ENCODE measurements around the gene LYSMD4. TPM values are rescaled to one million over a fixed set of nuclear protein-coding genes. Genes with fewer than 3 reads are reported as not detected.

The LYSMD4 gene
- total and polyA plus RNA-seq, 2 donors (not counting 1 experiment from before 2014, with no cell fraction given) = 7.0 to 12.6 TPM

DNA sequence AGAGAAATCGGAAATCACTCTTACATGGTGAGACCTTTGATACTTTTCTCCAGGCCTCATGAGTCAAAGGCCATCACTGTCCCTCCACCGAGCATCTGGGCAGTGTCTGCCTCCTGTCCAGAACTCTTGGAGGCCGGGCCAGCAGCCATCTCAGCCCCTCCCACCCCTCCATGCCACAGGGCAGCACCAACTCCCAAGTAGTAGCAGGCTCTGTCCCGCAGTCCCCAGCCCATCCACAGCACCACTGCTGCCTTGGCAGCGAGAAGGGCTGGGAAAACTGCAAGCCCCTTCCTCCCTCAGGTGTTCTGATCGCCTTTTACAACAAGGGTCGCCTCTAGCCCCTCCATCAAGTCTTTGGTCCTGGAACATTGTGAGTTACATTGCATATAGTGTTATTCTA lies 5.5 kb downstream of the LYSMD4 start:
- H3K9ac ChIP-seq (ENCODE audit: insufficient read depth, low read length) = no peak overlapping the region
- no peak overlapping the region for H3K4me3 ChIP-seq (replicated peaks in 1 of 4; ENCODE audit: control extremely low read depth in 1 of 4, insufficient read depth in 1 of 4, low read depth in 3 of 4, low read length in 4 of 4)
- no peaks in the 10 kb centered on the region for H4K20me1 ChIP-seq (ENCODE audit: control insufficient read depth, extremely low read depth, insufficient read depth, low read length)
- H3K4me1 ChIP-seq (ENCODE audit: control insufficient read depth, extremely low read depth, insufficient read depth, low read length) = no peaks in the 10 kb centered on the region
- no peak overlapping the region for H3K27ac ChIP-seq (ENCODE audit: insufficient read depth, low read length)
- TF ChIP-seq EZH2 (IDR thresholded peaks at IDR 0.05; ENCODE audit: low read length, missing control alignments) = no peak
- TF ChIP-seq, protein P1, sequence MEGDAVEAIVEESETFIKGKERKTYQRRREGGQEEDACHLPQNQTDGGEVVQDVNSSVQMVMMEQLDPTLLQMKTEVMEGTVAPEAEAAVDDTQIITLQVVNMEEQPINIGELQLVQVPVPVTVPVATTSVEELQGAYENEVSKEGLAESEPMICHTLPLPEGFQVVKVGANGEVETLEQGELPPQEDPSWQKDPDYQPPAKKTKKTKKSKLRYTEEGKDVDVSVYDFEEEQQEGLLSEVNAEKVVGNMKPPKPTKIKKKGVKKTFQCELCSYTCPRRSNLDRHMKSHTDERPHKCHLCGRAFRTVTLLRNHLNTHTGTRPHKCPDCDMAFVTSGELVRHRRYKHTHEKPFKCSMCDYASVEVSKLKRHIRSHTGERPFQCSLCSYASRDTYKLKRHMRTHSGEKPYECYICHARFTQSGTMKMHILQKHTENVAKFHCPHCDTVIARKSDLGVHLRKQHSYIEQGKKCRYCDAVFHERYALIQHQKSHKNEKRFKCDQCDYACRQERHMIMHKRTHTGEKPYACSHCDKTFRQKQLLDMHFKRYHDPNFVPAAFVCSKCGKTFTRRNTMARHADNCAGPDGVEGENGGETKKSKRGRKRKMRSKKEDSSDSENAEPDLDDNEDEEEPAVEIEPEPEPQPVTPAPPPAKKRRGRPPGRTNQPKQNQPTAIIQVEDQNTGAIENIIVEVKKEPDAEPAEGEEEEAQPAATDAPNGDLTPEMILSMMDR (conservative IDR thresholded peaks at IDR 0.05 in 1 of 2, IDR thresholded peaks at IDR 0.05 in 1 of 2; ENCODE audit: low read depth in 1 of 2, low read length in 2 of 2) = no peak
- no peaks in the 10 kb centered on the region for H3K79me2 ChIP-seq (ENCODE audit: control insufficient read depth, insufficient read depth, low read length)
- H3K27me3 ChIP-seq (ENCODE audit: control insufficient read depth, insufficient read depth, low read length) = no peaks in the 10 kb centered on the region
- no peak for DNase-seq (ENCODE audit: low read depth in 2 of 2)
- H3K4me2 ChIP-seq (ENCODE audit: extremely low read depth, insufficient read depth, low read length) = no peak overlapping the region
- no peaks in the 10 kb centered on the region for H3K9me3 ChIP-seq (ENCODE audit: control insufficient read depth, insufficient read depth, low read depth, low read length)
- H3K36me3 ChIP-seq (ENCODE audit: control insufficient read depth, insufficient read depth, low read length) = no peaks in the 10 kb centered on the region
- no peak overlapping the region for H2AFZ ChIP-seq (ENCODE audit: low read length)

DNA sequence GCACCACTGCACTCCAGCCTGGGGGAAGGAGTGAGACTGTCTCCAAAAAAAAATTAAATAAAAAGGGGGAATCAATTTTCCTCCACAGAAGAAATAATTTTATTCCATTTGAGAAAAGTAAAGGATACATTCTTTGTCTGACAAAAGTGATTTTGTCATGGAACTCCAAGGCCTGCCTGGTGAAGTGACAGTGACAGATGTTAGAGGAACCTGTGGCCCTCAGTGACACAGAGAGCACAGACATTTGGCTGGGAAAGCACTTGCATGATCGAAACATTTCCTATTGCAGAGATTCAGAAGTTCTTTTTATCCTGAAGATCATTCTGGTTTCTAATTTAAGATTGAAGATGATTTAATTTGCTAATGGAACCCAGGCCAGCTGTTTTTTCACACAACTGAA lies 5.9 kb downstream of the LYSMD4 start:
- H3K27ac ChIP-seq (ENCODE audit: insufficient read depth, low read length) = no peak overlapping the region
- H2AFZ ChIP-seq (ENCODE audit: low read length) = no peak overlapping the region
- DNase-seq (ENCODE audit: low read depth in 2 of 2) = no peak
- no peaks in the 10 kb centered on the region for H3K9me3 ChIP-seq (ENCODE audit: control insufficient read depth, insufficient read depth, low read depth, low read length)
- no peak overlapping the region for H3K9ac ChIP-seq (ENCODE audit: insufficient read depth, low read length)
- H4K20me1 ChIP-seq (ENCODE audit: control insufficient read depth, extremely low read depth, insufficient read depth, low read length) = no peaks in the 10 kb centered on the region
- TF ChIP-seq EZH2 (IDR thresholded peaks at IDR 0.05; ENCODE audit: low read length, missing control alignments) = no peak
- TF ChIP-seq, protein P1 (conservative IDR thresholded peaks at IDR 0.05 in 1 of 2, IDR thresholded peaks at IDR 0.05 in 1 of 2; ENCODE audit: low read depth in 1 of 2, low read length in 2 of 2) = no peak
- H3K4me3 ChIP-seq (replicated peaks in 1 of 4; ENCODE audit: control extremely low read depth in 1 of 4, insufficient read depth in 1 of 4, low read depth in 3 of 4, low read length in 4 of 4) = no peak overlapping the region
- no peaks in the 10 kb centered on the region for H3K36me3 ChIP-seq (ENCODE audit: control insufficient read depth, insufficient read depth, low read length)
- H3K4me2 ChIP-seq (ENCODE audit: extremely low read depth, insufficient read depth, low read length) = no peak overlapping the region
- no peaks in the 10 kb centered on the region for H3K79me2 ChIP-seq (ENCODE audit: control insufficient read depth, insufficient read depth, low read length)
- H3K27me3 ChIP-seq (ENCODE audit: control insufficient read depth, insufficient read depth, low read length) = no peaks in the 10 kb centered on the region
- no peaks in the 10 kb centered on the region for H3K4me1 ChIP-seq (ENCODE audit: control insufficient read depth, extremely low read depth, insufficient read depth, low read length)

DNA sequence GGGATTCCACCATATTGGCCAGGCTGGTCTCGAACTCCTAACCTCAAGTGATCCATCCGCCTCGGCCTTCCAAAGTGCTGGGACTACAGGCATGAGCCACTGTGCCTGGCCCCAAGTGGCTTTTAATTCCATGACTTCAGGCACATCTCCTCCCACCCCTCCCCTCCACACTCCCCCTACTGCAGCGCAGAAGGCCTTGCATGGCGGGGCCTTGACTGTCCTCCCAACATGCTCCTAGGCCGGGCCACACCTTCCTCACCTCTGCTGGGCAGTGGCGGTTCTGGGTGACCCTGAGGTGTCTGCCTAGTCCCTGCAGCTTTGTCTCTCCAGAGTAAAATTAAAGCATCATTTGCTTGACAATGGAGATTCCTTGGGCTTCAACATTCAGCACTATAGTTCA lies 6.9 kb downstream of the LYSMD4 start:
- TF ChIP-seq, protein P1 (conservative IDR thresholded peaks at IDR 0.05 in 1 of 2, IDR thresholded peaks at IDR 0.05 in 1 of 2; ENCODE audit: low read depth in 1 of 2, low read length in 2 of 2) = no peak
- H3K27me3 ChIP-seq (ENCODE audit: control insufficient read depth, insufficient read depth, low read length) = no peaks in the 10 kb centered on the region
- no peak overlapping the region for H3K27ac ChIP-seq (ENCODE audit: insufficient read depth, low read length)
- H3K36me3 ChIP-seq (ENCODE audit: control insufficient read depth, insufficient read depth, low read length) = no peaks in the 10 kb centered on the region
- H3K4me1 ChIP-seq (ENCODE audit: control insufficient read depth, extremely low read depth, insufficient read depth, low read length) = no peaks in the 10 kb centered on the region
- no peaks in the 10 kb centered on the region for H4K20me1 ChIP-seq (ENCODE audit: control insufficient read depth, extremely low read depth, insufficient read depth, low read length)
- H2AFZ ChIP-seq (ENCODE audit: low read length) = no peak overlapping the region
- no peak overlapping the region for H3K4me3 ChIP-seq (replicated peaks in 1 of 4; ENCODE audit: control extremely low read depth in 1 of 4, insufficient read depth in 1 of 4, low read depth in 3 of 4, low read length in 4 of 4)
- H3K4me2 ChIP-seq (ENCODE audit: extremely low read depth, insufficient read depth, low read length) = no peak overlapping the region
- H3K9me3 ChIP-seq (ENCODE audit: control insufficient read depth, insufficient read depth, low read depth, low read length) = no peaks in the 10 kb centered on the region
- no peaks in the 10 kb centered on the region for H3K79me2 ChIP-seq (ENCODE audit: control insufficient read depth, insufficient read depth, low read length)
- no peak for DNase-seq (ENCODE audit: low read depth in 2 of 2)
- H3K9ac ChIP-seq (ENCODE audit: insufficient read depth, low read length) = no peak overlapping the region

All from fibroblast of lung (primary cell).